ENCODE results near the gene CLCN3.
"Not testable (repeated sequence)": the region's sequence is repeated elsewhere in the genome, so short reads cannot be mapped to it uniquely, and the experiment has no call there.

DNA sequence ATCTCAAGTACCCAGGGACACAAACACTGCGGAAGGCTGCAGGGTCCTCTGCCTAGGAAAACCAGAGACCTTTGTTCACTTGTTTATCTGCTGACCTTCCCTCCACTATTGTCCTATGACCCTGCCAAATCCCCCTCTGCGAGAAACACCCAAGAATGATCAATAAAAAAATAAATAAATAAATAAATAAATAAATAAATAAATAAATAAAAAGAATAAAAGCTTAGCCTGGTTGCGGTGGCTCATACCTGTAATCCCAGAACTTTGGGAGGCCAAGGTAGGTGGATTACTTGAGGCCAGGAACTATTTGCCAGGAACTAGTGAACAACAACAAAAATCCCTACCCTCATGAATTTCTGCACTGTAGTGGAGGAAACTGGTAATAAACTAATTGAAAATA lies 49.4 kb upstream of the CLCN3 start:
- TF ChIP-seq CTCF, POLR2A (IDR thresholded peaks at IDR 0.05): not testable (repeated sequence)
